Measurements from ENCODE around the gene CDCA8. TPM values are rescaled to one million over a fixed set of nuclear protein-coding genes. Genes with fewer than 3 reads are reported as not detected.

The CDCA8 gene
- total and polyA plus RNA-seq, 5 donors: 0.25 to 1.1 (median 0.53) TPM; not detected in 1

Other genes starting within 250 kb of the CDCA8 start
- 10 to 100 TPM in 1 of 4 donors, 1 to 10 TPM in 3; 6.0 to 15.1 (median 8.1) TPM for gene ZC3H12A, start 217.9 kb upstream of the CDCA8 start, total RNA-seq
- 7.2 TPM for gene ZC3H12A, start 217.9 kb upstream of the CDCA8 start, polyA plus RNA-seq
- 10 to 100 TPM; 35.0 to 40.1 (median 39.2) TPM for gene MEAF6, start 177.8 kb upstream of the CDCA8 start, total RNA-seq
- 32.7 TPM for gene MEAF6, start 177.8 kb upstream of the CDCA8 start, polyA plus RNA-seq
- gene SNIP1, start 138.2 kb upstream of the CDCA8 start, total RNA-seq: 1 to 10 TPM; 7.9 to 9.9 (median 8.4) TPM
- 4.5 TPM for gene SNIP1, start 138.2 kb upstream of the CDCA8 start, polyA plus RNA-seq
- 1 to 10 TPM; 7.3 to 9.9 (median 8.7) TPM for gene DNALI1, start 135.6 kb upstream of the CDCA8 start, total RNA-seq
- gene DNALI1, start 135.6 kb upstream of the CDCA8 start, polyA plus RNA-seq: 7.7 TPM
- gene GNL2, start 96.6 kb upstream of the CDCA8 start, total RNA-seq: 10 to 100 TPM; 22.2 to 33.5 (median 25.9) TPM
- gene GNL2, start 96.6 kb upstream of the CDCA8 start, polyA plus RNA-seq: 33.5 TPM
- gene RSPO1, start 57.6 kb upstream of the CDCA8 start, total RNA-seq: under 1 TPM in 3 of 4 donors, not detected in 1; 0.15 to 0.50 (median 0.26) TPM
- not detected for gene RSPO1, start 57.6 kb upstream of the CDCA8 start, polyA plus RNA-seq
- gene EPHA10, start 72.6 kb downstream of the CDCA8 start, total RNA-seq: 1 to 10 TPM in 1 of 4 donors, under 1 TPM in 3; 0.11 to 1.1 (median 0.36) TPM
- 0.36 TPM for gene EPHA10, start 72.6 kb downstream of the CDCA8 start, polyA plus RNA-seq
- gene MANEAL, start 101.3 kb downstream of the CDCA8 start, total RNA-seq: 1 to 10 TPM in 3 of 4 donors, under 1 TPM in 1; 0.69 to 1.5 (median 1.2) TPM
- 0.93 TPM for gene MANEAL, start 101.3 kb downstream of the CDCA8 start, polyA plus RNA-seq
- 10 to 100 TPM; 45.5 to 61.2 (median 55.5) TPM for gene C1orf122, start 115.3 kb downstream of the CDCA8 start, total RNA-seq
- 84.0 TPM for gene C1orf122, start 115.3 kb downstream of the CDCA8 start, polyA plus RNA-seq
- 1 to 10 TPM; 4.0 to 8.4 (median 5.8) TPM for gene YRDC, start 115.7 kb downstream of the CDCA8 start, total RNA-seq
- 5.7 TPM for gene YRDC, start 115.7 kb downstream of the CDCA8 start, polyA plus RNA-seq
- 10 to 100 TPM in 3 of 4 donors, 1 to 10 TPM in 1; 8.9 to 13.4 (median 11.0) TPM for gene MTF1, start 167.1 kb downstream of the CDCA8 start, total RNA-seq
- gene MTF1, start 167.1 kb downstream of the CDCA8 start, polyA plus RNA-seq: 2.4 TPM